ENCODE results near the gene KRTAP4-11.
"Not testable (repeated sequence)": the region's sequence is repeated elsewhere in the genome, so short reads cannot be mapped to it uniquely, and the experiment has no call there.

Gene KRTAP4-11

GRCh38 chr17:41088760-41089352, 29.3 kb downstream of the KRTAP4-11 start:
- in situ Hi-C loops (cut with MboI; ENCODE audit: low sequenced_read_pairs) = not testable (repeated sequence)

DNA sequence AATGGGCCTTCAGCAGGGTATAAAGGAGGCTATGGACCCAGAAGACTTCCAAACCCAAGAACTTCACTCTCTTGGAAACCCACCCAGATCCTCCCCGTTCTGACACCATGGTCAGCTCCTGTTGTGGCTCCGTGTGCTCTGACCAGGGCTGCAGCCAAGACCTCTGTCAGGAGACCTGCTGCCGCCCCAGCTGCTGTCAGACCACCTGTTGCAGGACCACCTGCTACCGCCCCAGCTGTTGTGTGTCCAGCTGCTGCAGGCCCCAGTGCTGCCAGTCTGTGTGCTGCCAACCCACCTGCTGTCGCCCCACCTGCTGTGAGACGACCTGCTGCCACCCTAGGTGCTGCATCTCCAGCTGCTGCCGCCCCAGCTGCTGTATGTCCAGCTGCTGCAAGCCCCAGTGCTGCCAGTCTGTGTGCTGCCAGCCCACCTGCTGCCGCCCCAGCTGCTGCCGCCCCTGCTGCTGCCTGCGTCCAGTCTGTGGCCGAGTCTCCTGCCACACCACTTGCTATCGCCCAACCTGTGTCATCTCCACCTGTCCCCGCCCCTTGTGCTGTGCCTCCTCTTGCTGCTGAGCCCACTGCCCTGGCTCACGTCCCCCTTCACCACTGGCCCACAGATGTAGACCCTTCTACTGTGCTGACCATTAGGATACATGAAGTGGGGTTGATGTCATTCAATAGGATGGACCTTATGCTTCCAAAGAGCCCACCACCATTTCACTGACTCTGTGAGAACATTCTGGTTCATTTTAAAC, 33.9 kb downstream of the KRTAP4-11 start, which contains the start of gene KRTAP4-7:
Gene KRTAP4-7, plus strand, starts transcription at position 51 of the 757 bp plus-strand sequence. Its CDS starts 57 bp downstream, at position 108.
- in situ Hi-C loops (cut with MboI; ENCODE audit: low sequenced_read_pairs) = not testable (repeated sequence)

DNA sequence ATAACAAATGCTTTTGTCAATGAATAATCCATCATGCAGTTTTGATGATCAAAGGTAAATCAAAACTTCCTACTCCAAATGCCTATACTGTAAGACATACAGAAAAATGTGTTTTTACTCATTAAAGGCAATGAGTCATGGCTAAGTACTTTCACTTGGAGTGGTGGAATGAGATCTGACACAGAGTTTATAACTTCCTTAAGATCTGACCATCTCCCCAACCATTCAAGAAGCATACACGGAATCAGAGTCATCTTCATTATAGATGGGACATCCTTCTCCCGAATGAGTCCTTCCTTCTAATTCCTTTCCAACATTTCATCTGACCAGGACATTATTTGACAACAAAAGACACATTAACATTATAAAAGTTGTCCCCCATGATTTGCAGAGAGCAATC, 34.7 kb downstream of the KRTAP4-11 start:
- in situ Hi-C loops (cut with MboI; ENCODE audit: low sequenced_read_pairs) = not testable (repeated sequence)

DNA sequence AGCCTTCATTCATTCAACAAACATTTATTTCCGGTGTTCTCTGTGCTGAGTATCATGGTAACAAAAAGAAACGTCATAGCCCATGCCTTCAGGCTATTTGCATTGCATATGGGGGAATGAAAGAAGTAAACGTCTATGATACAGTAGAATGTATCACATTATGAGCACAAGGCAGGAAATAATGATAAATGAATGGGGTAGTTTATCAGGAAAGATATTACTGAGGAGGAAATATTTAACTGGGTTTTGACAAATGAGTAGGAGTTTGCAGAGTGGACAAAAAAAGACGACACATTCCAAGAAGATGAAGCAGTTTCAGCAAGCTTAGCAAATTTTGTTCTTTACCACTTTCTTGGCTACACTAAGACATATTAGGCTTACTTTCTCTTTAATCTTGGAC, 35.5 kb downstream of the KRTAP4-11 start:
- in situ Hi-C loops (cut with MboI; ENCODE audit: low sequenced_read_pairs) = no loop called here

- in situ Hi-C loops (cut with MboI; ENCODE audit: low sequenced_read_pairs) = no loop called here
Observed at GRCh38 chr17:41076788-41077187, 41.4 kb downstream of the KRTAP4-11 start.

DNA sequence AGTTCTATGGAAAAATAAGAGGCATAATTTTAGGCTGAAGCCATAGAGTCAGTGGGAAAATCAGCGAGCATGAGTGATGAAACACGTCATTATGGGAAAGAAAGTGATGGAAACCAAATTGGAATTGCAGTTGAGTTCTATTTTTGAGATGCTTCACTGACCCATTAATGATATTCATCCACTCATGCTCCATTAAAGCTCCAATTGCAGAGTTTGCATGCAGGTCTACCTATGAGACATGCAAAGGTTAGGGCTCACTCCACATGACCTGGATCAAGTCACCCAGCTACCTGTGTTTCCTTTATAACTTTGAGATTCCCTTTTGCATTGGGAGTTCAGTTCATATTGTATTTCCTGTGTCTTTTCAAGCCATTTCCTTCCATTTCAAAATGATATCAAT, 44.5 kb downstream of the KRTAP4-11 start:
- in situ Hi-C loops (cut with MboI; ENCODE audit: low sequenced_read_pairs) = no loop called here

DNA sequence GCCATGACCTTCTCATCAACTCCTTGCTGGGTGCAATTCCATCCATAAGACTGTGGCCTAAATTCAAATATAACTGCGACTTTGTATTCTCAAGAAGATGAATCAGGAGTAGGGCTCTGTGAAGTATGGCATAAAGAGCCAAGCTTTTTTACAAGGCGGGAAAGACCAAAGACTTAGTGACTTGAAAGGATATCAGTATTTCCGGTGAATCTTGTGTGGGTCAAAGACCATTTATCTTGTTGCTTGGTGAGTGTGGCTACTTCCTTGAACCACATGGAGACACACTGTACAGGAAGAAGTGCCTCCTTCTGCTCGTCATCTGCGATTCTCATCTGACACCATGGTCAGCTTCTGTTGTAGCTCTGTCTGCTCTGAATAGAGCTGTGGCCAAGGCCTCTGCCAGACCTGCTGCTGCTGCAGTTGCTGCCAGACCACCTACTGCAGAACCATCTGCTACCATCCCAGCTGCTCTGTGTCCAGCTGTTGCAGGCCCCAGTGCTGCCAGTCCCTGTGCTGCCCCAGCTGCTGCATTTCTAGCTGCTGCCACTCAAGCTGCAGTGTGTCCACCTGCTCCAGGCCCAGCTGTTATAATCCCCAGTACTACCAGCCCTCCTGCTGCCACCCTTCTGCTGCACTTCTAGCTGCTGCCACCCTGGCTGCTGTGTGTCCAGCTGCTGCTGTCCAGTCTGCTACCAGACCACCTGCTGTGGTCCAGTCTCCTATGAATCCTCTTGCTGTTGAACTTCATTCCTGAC, 46.4 kb downstream of the KRTAP4-11 start:
- in situ Hi-C loops (cut with MboI; ENCODE audit: low sequenced_read_pairs) = no loop called here

- in situ Hi-C loops (cut with MboI; ENCODE audit: low sequenced_read_pairs) = no loop called here
Observed at GRCh38 chr17:41069031-41069430, 49.1 kb downstream of the KRTAP4-11 start.

GRCh38 chr17:41067281-41067680, 50.9 kb downstream of the KRTAP4-11 start:
- in situ Hi-C loops (cut with MboI; ENCODE audit: low sequenced_read_pairs) = no loop called here

All from HL-60/S4 (cell line).